ENCODE measurements around the gene MLC1.

Gene MLC1

GRCh38 chr22:50080077-50080465 is 5.2 kb downstream of the MLC1 start (continued):
- TF ChIP-seq REST (tag by site-specific recombination; IDR thresholded peaks at IDR 0.05): no peak

- TF ChIP-seq SCRT1 (tag by site-specific recombination; IDR thresholded peaks at IDR 0.05; ENCODE audit: borderline replicate concordance): no peak
- no peak for TF ChIP-seq YY1 (tag by site-specific recombination; IDR thresholded peaks at IDR 0.05)
- no peak for TF ChIP-seq ZBTB11 (tag by site-specific recombination; conservative IDR thresholded peaks at IDR 0.05; ENCODE audit: low read depth)
- no peak for TF ChIP-seq ZFP41 (tag by site-specific recombination; IDR thresholded peaks at IDR 0.05; ENCODE audit: borderline replicate concordance)
- no peak for TF ChIP-seq ZNF514 (tag by site-specific recombination; IDR thresholded peaks at IDR 0.05)
- no peak for TF ChIP-seq SP2 (tag by site-specific recombination; IDR thresholded peaks at IDR 0.05)
- no peak for TF ChIP-seq MZF1 (tag by site-specific recombination; IDR thresholded peaks at IDR 0.05; ENCODE audit: borderline replicate concordance)
- TF ChIP-seq ZBTB8A (tag by site-specific recombination; IDR thresholded peaks at IDR 0.05): no peak
- no peak for TF ChIP-seq YY2 (tag by site-specific recombination; IDR thresholded peaks at IDR 0.05)
- no peak for TF ChIP-seq ZNF362 (tag by site-specific recombination; IDR thresholded peaks at IDR 0.05)
- no peak for TF ChIP-seq ZNF23 (tag by site-specific recombination; IDR thresholded peaks at IDR 0.05; ENCODE audit: borderline replicate concordance)
- TF ChIP-seq HOXC10 (CRISPR knock-in tag; IDR thresholded peaks at IDR 0.05): no peak
- TF ChIP-seq ZNF704 (tag by site-specific recombination; IDR thresholded peaks at IDR 0.05): no peak
- no peak for TF ChIP-seq ZBTB1 (tag by site-specific recombination; IDR thresholded peaks at IDR 0.05)
- TF ChIP-seq ZFP69B (tag by site-specific recombination; IDR thresholded peaks at IDR 0.05): no peak
- no peak for TF ChIP-seq BCL6B (tag by site-specific recombination; IDR thresholded peaks at IDR 0.05)
- Histone ChIP-seq H3K27ac (ENCODE audit: extremely low read depth, low read depth, low read length) (no peak overlapping the region), H3K4me3 (ENCODE audit: low read depth, low read length) (no peak overlapping the region), H3K4me1 (ENCODE audit: control insufficient read depth, insufficient read depth, low read length) (no peaks in the 10 kb centered on the region), H3K9me3 (ENCODE audit: control insufficient read depth, insufficient read depth, low read depth, low read length) (no peaks in the 10 kb centered on the region), H3K36me3 (ENCODE audit: control insufficient read depth in 2 of 2, insufficient read depth in 1 of 2, low read length in 2 of 2) (no peaks in the 10 kb centered on the region)
- CTCF ChIA-PET: interaction anchor here (0.7 to 1.2 kb wide), 2 partner anchors 149 to 399 kb away, joined by 3 to 6 read pairs; no protein-coding TSS in a partner anchor
- POLR2A ChIA-PET: interaction anchor here (0.7 kb wide), 1 partner anchor 42 kb away, joined by 4 read pairs; no protein-coding TSS in a partner anchor
These were observed 6.5 kb downstream of the MLC1 start for GRCh38 chr22:50078761-50079160.

Measured in HEK293 (cell line).